H9 (cell line): ENCODE data around the gene CMSS1. TPM values are rescaled to one million over a fixed set of nuclear protein-coding genes. Genes with fewer than 3 reads are reported as not detected.

Experiments used
- DNase-seq: peaks from one replicate; pipeline ENCODE4 v3.0.0-alpha.2; 2017
- H2AFZ ChIP-seq: one replicate; pipeline ENCODE4 v1.6.1; 2013; ENCODE audit warnings: mild to moderate bottlenecking, low read length, control low read depth, moderate library complexity
- H2AK5ac ChIP-seq: 2 replicates; pipeline ENCODE4 v1.6.1; 2013; ENCODE audit warnings: low read length, control low read depth, mixed read lengths; ENCODE audit not compliant: insufficient read length
- H2BK120ac ChIP-seq: one replicate; pipeline ENCODE4 v1.6.1; 2013; ENCODE audit warnings: low read depth, mild to moderate bottlenecking, low read length, control low read depth, inconsistent platforms; ENCODE audit not compliant: poor library complexity, severe bottlenecking
- H2BK12ac ChIP-seq: 2 replicates; pipeline ENCODE4 v1.6.1; 2013; ENCODE audit warnings: low read length, control low read depth, mixed read lengths, low read depth; ENCODE audit not compliant: insufficient read length
- H2BK15ac ChIP-seq: 2 replicates; pipeline ENCODE4 v1.6.1; 2013; ENCODE audit warnings: low read depth, low read length, control low read depth
- H2BK20ac ChIP-seq: one replicate; pipeline ENCODE4 v1.6.1; 2013; ENCODE audit warnings: low read depth, mild to moderate bottlenecking, low read length, control low read depth, inconsistent platforms; ENCODE audit not compliant: poor library complexity, severe bottlenecking
- H2BK5ac ChIP-seq: 2 replicates; pipeline ENCODE4 v1.6.1; 2013; ENCODE audit warnings: low read length, control low read depth, mixed read lengths; ENCODE audit not compliant: insufficient read length
- H3K14ac ChIP-seq: 2 replicates; pipeline ENCODE4 v1.6.1; 2013; ENCODE audit warnings: low read length, control low read depth; ENCODE audit not compliant: insufficient read depth
- H3K18ac ChIP-seq: 2 replicates; pipeline ENCODE4 v1.6.1; 2013; ENCODE audit warnings: low read depth, mild to moderate bottlenecking, mixed read lengths, low read length, control low read depth; ENCODE audit not compliant: insufficient read length
- H3K23ac ChIP-seq: 2 replicates; pipeline ENCODE4 v1.6.1; 2013; ENCODE audit warnings: low read length, control low read depth, mixed read lengths, low read depth; ENCODE audit not compliant: insufficient read length
- H3K23me2 ChIP-seq: 2 replicates; pipeline ENCODE4 v1.6.1; 2013; ENCODE audit warnings: low read depth, mild to moderate bottlenecking, mixed read lengths, low read length, control low read depth; ENCODE audit not compliant: insufficient read length, poor library complexity, severe bottlenecking
- H3K27ac ChIP-seq: 2 replicates; pipeline ENCODE4 v1.5.1; 2013; ENCODE audit warnings: low read length, control low read depth, mixed read lengths, low read depth; ENCODE audit not compliant: insufficient read length
- H3K27me3 ChIP-seq: 2 replicates; pipeline ENCODE4 v1.6.1; 2013; ENCODE audit warnings: low read length, control low read depth, inconsistent platforms; ENCODE audit not compliant: insufficient read depth
- H3K4ac ChIP-seq: 2 replicates; pipeline ENCODE4 v1.6.1; 2013; ENCODE audit warnings: low read depth, mild to moderate bottlenecking, control low read depth, inconsistent platforms, low read length, moderate library complexity
- H3K4me1 ChIP-seq: 2 replicates; pipeline ENCODE4 v1.6.1; 2013; ENCODE audit warnings: low read length, control low read depth, inconsistent platforms; ENCODE audit not compliant: insufficient read depth
- H3K4me2 ChIP-seq: 2 replicates; pipeline ENCODE4 v1.6.1; 2013; ENCODE audit warnings: low read length, control low read depth, mixed read lengths; ENCODE audit not compliant: insufficient read length, insufficient read depth
- H3K56ac ChIP-seq: 2 replicates; pipeline ENCODE4 v1.6.1; 2013; ENCODE audit warnings: low read depth, mild to moderate bottlenecking, mixed read lengths, low read length, control low read depth; ENCODE audit not compliant: insufficient read length
- H3K79me1 ChIP-seq: 2 replicates; pipeline ENCODE4 v1.6.1; 2013; ENCODE audit warnings: low read depth, mild to moderate bottlenecking, moderate library complexity, low read length, control low read depth, inconsistent platforms; ENCODE audit not compliant: insufficient read depth, poor library complexity, severe bottlenecking
- H3K79me2 ChIP-seq: 2 replicates; pipeline ENCODE4 v1.6.1; 2013; ENCODE audit warnings: low read length, control low read depth, inconsistent platforms; ENCODE audit not compliant: insufficient read depth
- H3K9ac ChIP-seq: 2 replicates; pipeline ENCODE4 v1.6.1; 2013; ENCODE audit warnings: low read length, control low read depth, mixed read lengths; ENCODE audit not compliant: insufficient read length; ENCODE audit errors: extremely low read depth
- H3K9me3 ChIP-seq: one replicate; pipeline ENCODE4 v1.6.1; 2013; ENCODE audit warnings: low read depth, low read length, inconsistent platforms; ENCODE audit not compliant: control insufficient read depth
- H3T11ph ChIP-seq: one replicate; pipeline ENCODE4 v1.6.1; 2013; ENCODE audit warnings: mild to moderate bottlenecking, low read length, control low read depth, inconsistent platforms
- H4K20me1 ChIP-seq: one replicate; pipeline ENCODE4 v1.6.1; 2013; ENCODE audit not compliant: control insufficient read depth, insufficient read length, insufficient read depth
- H4K5ac ChIP-seq: 2 replicates; pipeline ENCODE4 v1.6.1; 2013; ENCODE audit warnings: low read depth, mild to moderate bottlenecking, mixed read lengths, low read length, control low read depth; ENCODE audit not compliant: insufficient read length
- H4K8ac ChIP-seq: replicated peaks from 2 replicates; pipeline ENCODE4 v1.6.1; 2013; ENCODE audit warnings: low read length, control low read depth, mixed read lengths, low read depth; ENCODE audit not compliant: insufficient read length
- H4K91ac ChIP-seq: 2 replicates; pipeline ENCODE4 v1.6.1; 2013; ENCODE audit warnings: low read depth, mild to moderate bottlenecking, moderate library complexity, mixed read lengths, low read length, control low read depth; ENCODE audit not compliant: insufficient read length
- H3K27ac Mint-ChIP-seq, 3 experiments: 2 replicates in 2 of 3; 3 replicates in 1 of 3; pipeline ENCODE4 v1.8.0; 2020 to 2021; ENCODE audit warnings: mixed read lengths in 3 of 3, mild to moderate bottlenecking in 1 of 3, moderate library complexity in 1 of 3
- H3K27me3 Mint-ChIP-seq: 2 replicates; pipeline ENCODE4 v1.8.0; 2021; ENCODE audit warnings: low read depth, mild to moderate bottlenecking, moderate library complexity, mixed read lengths
- H3K36me3 Mint-ChIP-seq, 3 experiments: 2 replicates in 2 of 3; 3 replicates in 1 of 3; pipeline ENCODE4 v1.8.0; 2020 to 2021; ENCODE audit warnings: low read depth in 3 of 3, mixed read lengths in 3 of 3; ENCODE audit not compliant: insufficient read depth in 1 of 3
- H3K4me1 Mint-ChIP-seq, 2 experiments: 2 replicates each; pipeline ENCODE4 v1.8.0; 2020; ENCODE audit warnings: mixed read lengths in 2 of 2
- H3K4me3 Mint-ChIP-seq, 2 experiments: 2 replicates in 1 of 2; 3 replicates in 1 of 2; pipeline ENCODE4 v1.8.0; 2020 to 2021; ENCODE audit warnings: mild to moderate bottlenecking in 2 of 2, mixed read lengths in 2 of 2, moderate library complexity in 1 of 2
- H3K9me3 Mint-ChIP-seq, 2 experiments: 2 replicates in 1 of 2; 3 replicates in 1 of 2; pipeline ENCODE4 v1.8.0; 2020; ENCODE audit warnings: mild to moderate bottlenecking in 2 of 2, mixed read lengths in 2 of 2, moderate library complexity in 1 of 2
- WGBS: extraction: QIAGEN DNeasy Blood & Tissue Kit; methylation state at CpG from one replicate; pipeline ENCODE4 v1.1.7; 2013; ENCODE audit warnings: missing lambda C conversion rate, low lambda C conversion rate, mixed read lengths; ENCODE audit not compliant: insufficient read length; ENCODE audit errors: extremely low coverage; 5-methylcytosine and 5-hydroxymethylcytosine counted together
- total RNA-seq: library from RNA; stranded (reverse); gene quantifications from 2 replicates; pipeline ENCODE4 v1.2.1, GENCODE V29; 2021
- TF ChIP-seq, protein P1 (sequence below): fragments of 200-600 bp; sonication (generic); conservative IDR thresholded peaks from 3 replicates; pipeline ENCODE4 v1.8.0; 2021; ENCODE audit warnings: antibody characterized with exemption, mild to moderate bottlenecking

The CMSS1 gene
- total RNA-seq, 1 experiment from 2014 or later = 61.8 TPM

DNA sequence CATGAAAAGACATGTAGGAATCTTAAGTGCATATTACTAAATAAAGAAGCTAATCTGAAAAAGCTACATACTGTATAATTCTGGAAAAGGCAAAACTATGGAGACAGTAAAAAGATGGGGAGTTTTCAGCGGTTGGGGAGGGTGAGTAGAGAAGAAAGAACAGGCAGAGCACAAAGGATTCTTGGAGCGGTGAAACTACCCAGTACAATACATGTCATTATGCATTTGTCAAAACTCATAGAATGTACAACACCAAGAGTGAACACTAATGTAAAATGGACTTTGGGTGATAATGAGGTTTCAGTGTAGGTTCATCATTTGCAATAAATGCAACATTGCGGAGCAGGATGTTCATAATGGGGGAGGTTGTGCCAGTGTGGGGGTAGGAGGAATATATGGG is 45.5 kb upstream of the CMSS1 start:
- H3K14ac ChIP-seq = no peak overlapping the region
- H2BK12ac ChIP-seq = no peak overlapping the region
- H3K4me2 ChIP-seq = no peak overlapping the region
- H3K36me3 Mint-ChIP-seq = no peaks in the 10 kb centered on the region
- no peaks in the 10 kb centered on the region for H4K20me1 ChIP-seq
- H3K18ac ChIP-seq = no peak overlapping the region
- no peak for DNase-seq
- no peak overlapping the region for H4K5ac ChIP-seq
- H2AK5ac ChIP-seq = no peak overlapping the region
- no peak overlapping the region for H4K8ac ChIP-seq
- H3K23me2 ChIP-seq = no peaks in the 10 kb centered on the region
- no CpG with 5 or more reads among the region's 3 CpGs for WGBS
- H3K9me3 Mint-ChIP-seq = no peaks in the 10 kb centered on the region
- H3K4me1 Mint-ChIP-seq = peaks cover 8 to 11% of the 10 kb centered on the region in 2 experiments; a peak in 3 of 4 replicates
- H4K91ac ChIP-seq = no peak overlapping the region
- no peak overlapping the region for H3K4ac ChIP-seq
- H2AFZ ChIP-seq = no peak overlapping the region
- H3K4me1 ChIP-seq = no peaks in the 10 kb centered on the region; the same call in 1 of the 2 replicates
- no peak overlapping the region for H3K56ac ChIP-seq
- H2BK5ac ChIP-seq = no peak overlapping the region
- H3K27ac ChIP-seq = no peak overlapping the region
- no peaks in the 10 kb centered on the region for H3K27me3 ChIP-seq
- H3K79me2 ChIP-seq = no peaks in the 10 kb centered on the region
- no peak overlapping the region for H2BK120ac ChIP-seq
- H3K27ac Mint-ChIP-seq = no peak overlapping the region; a peak in 1 of 7 replicates
- H3K9ac ChIP-seq = no peak overlapping the region
- H2BK15ac ChIP-seq = no peak overlapping the region
- no peak overlapping the region for H3T11ph ChIP-seq
- H3K9me3 ChIP-seq = no peaks in the 10 kb centered on the region
- H3K4me3 Mint-ChIP-seq = no peak overlapping the region
- no peak overlapping the region for H3K23ac ChIP-seq
- TF ChIP-seq, protein P1, sequence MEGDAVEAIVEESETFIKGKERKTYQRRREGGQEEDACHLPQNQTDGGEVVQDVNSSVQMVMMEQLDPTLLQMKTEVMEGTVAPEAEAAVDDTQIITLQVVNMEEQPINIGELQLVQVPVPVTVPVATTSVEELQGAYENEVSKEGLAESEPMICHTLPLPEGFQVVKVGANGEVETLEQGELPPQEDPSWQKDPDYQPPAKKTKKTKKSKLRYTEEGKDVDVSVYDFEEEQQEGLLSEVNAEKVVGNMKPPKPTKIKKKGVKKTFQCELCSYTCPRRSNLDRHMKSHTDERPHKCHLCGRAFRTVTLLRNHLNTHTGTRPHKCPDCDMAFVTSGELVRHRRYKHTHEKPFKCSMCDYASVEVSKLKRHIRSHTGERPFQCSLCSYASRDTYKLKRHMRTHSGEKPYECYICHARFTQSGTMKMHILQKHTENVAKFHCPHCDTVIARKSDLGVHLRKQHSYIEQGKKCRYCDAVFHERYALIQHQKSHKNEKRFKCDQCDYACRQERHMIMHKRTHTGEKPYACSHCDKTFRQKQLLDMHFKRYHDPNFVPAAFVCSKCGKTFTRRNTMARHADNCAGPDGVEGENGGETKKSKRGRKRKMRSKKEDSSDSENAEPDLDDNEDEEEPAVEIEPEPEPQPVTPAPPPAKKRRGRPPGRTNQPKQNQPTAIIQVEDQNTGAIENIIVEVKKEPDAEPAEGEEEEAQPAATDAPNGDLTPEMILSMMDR = no peak
- no peaks in the 10 kb centered on the region for H3K27me3 Mint-ChIP-seq
- no peaks in the 10 kb centered on the region for H3K79me1 ChIP-seq
- H2BK20ac ChIP-seq = no peak overlapping the region
